DND-41 (cell line): ENCODE measurements around the gene FHOD3.

Source experiments
- ATAC-seq: fragments of 200-7000 bp; cut with Tn5 transposase; 3 replicates; pipeline ENCODE4 v1.9.1; 2021; ENCODE audit warnings: low read depth; ENCODE audit not compliant: insufficient read depth
- DNase-seq: peaks from one replicate; pipeline ENCODE4 v3.0.0-alpha.2; 2020
- H2AFZ ChIP-seq: 2 replicates; pipeline ENCODE4 v1.6.0; 2012; ENCODE audit warnings: low read depth, low read length
- H3K27ac ChIP-seq: 2 replicates; pipeline ENCODE4 v1.5.1; 2012; ENCODE audit warnings: low read length, inconsistent platforms
- H3K27me3 ChIP-seq: fragments of 200-600 bp; sonication (generic); 2 replicates; pipeline ENCODE4 v1.6.0; 2012; ENCODE audit warnings: low read length, mild to moderate bottlenecking, inconsistent platforms; ENCODE audit not compliant: insufficient read depth, poor library complexity
- H3K36me3 ChIP-seq: 2 replicates; pipeline ENCODE4 v1.5.1; 2012; ENCODE audit warnings: low read length, inconsistent platforms; ENCODE audit not compliant: insufficient read depth
- H3K4me1 ChIP-seq: 2 replicates; pipeline ENCODE4 v1.5.1; 2012; ENCODE audit warnings: mild to moderate bottlenecking, low read length; ENCODE audit not compliant: insufficient read depth
- H3K4me2 ChIP-seq: 2 replicates; pipeline ENCODE4 v1.6.0; 2012; ENCODE audit warnings: mild to moderate bottlenecking, moderate library complexity, low read length, inconsistent platforms; ENCODE audit not compliant: insufficient read depth
- H3K4me3 ChIP-seq, 2 experiments: fragments of 200-600 bp in 1 of 2; shearing (Covaris generic) in 1 of 2; 2 replicates each; pipeline ENCODE4 v1.5.1; 2012 to 2016; ENCODE audit warnings: inconsistent platforms in 2 of 2, low read length in 2 of 2, mild to moderate bottlenecking in 2 of 2, low read depth in 1 of 2, moderate library complexity in 1 of 2
- H3K79me2 ChIP-seq: 2 replicates; pipeline ENCODE4 v1.6.0; 2012; ENCODE audit warnings: low read length, inconsistent platforms; ENCODE audit not compliant: insufficient read depth
- H3K9ac ChIP-seq: 2 replicates; pipeline ENCODE4 v1.6.0; 2012; ENCODE audit warnings: low read depth, mild to moderate bottlenecking, inconsistent platforms, low read length, moderate library complexity
- H3K9me3 ChIP-seq: 2 replicates; pipeline ENCODE4 v1.5.1; 2012; ENCODE audit warnings: low read length, moderate library complexity, mild to moderate bottlenecking, inconsistent platforms; ENCODE audit not compliant: insufficient read depth, severe bottlenecking
- H4K20me1 ChIP-seq: 2 replicates; pipeline ENCODE4 v1.6.0; 2012; ENCODE audit warnings: low read length; ENCODE audit not compliant: insufficient read depth
- CTCF ChIP-seq: IDR thresholded peaks from 2 replicates; pipeline ENCODE4 v1.5.1; 2012; ENCODE audit warnings: borderline replicate concordance, low read length, moderate library complexity, mild to moderate bottlenecking; ENCODE audit not compliant: poor library complexity, severe bottlenecking; ENCODE audit errors: extremely low read depth
- EZH2 ChIP-seq: IDR thresholded peaks from 3 replicates; pipeline ENCODE4 v1.6.1; 2012; ENCODE audit warnings: borderline replicate concordance, low read depth, mild to moderate bottlenecking, moderate library complexity, low read length, inconsistent platforms; ENCODE audit not compliant: severe bottlenecking

FHOD3 gene

DNA sequence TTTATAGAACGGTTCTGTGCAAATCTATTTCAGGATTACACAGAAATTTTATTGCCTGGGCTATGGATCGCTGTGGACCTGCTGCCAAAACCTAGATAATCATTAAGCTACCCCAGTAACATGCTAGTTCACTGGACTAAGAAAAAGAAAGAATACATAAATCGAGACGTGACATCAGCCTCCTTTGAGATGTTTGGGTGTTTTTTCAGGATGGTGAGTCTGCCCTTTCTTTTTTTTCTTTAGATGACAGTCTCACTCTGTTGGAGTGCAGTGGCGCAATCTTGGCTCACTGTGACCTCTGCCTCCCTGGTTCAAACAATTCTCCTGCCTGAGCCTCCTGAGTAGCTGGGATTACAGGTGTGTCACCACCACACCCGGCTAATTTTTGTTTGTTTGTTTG, 52.0 kb downstream of the FHOD3 start:
- Histone ChIP-seq H3K79me2 (no peaks in the 10 kb centered on the region), H3K9ac (no peak overlapping the region), H3K36me3 (no peaks in the 10 kb centered on the region), H3K4me3 (no peak overlapping the region), H2AFZ (no peak overlapping the region), H3K27ac (no peak overlapping the region), H3K27me3 (no peaks in the 10 kb centered on the region), H3K4me2 (no peak overlapping the region), H3K9me3 (no peaks in the 10 kb centered on the region), H4K20me1 (no peaks in the 10 kb centered on the region), H3K4me1 (no peaks in the 10 kb centered on the region)
- ATAC-seq (no peak), DNase-seq (no peak)
- no peak for TF ChIP-seq EZH2
- TF ChIP-seq CTCF: no peak

GRCh38 chr18:36350251-36350651, 52.7 kb downstream of the FHOD3 start:
- TF ChIP-seq CTCF (no peak), EZH2 (no peak)
- Histone ChIP-seq H3K36me3 (no peaks in the 10 kb centered on the region), H3K27ac (no peak overlapping the region), H3K4me3 (no peak overlapping the region), H3K9me3 (no peaks in the 10 kb centered on the region), H4K20me1 (no peaks in the 10 kb centered on the region), H3K4me1 (no peaks in the 10 kb centered on the region), H3K9ac (no peak overlapping the region), H3K4me2 (no peak overlapping the region), H2AFZ (no peak overlapping the region), H3K79me2 (no peaks in the 10 kb centered on the region), H3K27me3 (no peaks in the 10 kb centered on the region)
- DNase-seq (no peak), ATAC-seq (no peak)

DNA sequence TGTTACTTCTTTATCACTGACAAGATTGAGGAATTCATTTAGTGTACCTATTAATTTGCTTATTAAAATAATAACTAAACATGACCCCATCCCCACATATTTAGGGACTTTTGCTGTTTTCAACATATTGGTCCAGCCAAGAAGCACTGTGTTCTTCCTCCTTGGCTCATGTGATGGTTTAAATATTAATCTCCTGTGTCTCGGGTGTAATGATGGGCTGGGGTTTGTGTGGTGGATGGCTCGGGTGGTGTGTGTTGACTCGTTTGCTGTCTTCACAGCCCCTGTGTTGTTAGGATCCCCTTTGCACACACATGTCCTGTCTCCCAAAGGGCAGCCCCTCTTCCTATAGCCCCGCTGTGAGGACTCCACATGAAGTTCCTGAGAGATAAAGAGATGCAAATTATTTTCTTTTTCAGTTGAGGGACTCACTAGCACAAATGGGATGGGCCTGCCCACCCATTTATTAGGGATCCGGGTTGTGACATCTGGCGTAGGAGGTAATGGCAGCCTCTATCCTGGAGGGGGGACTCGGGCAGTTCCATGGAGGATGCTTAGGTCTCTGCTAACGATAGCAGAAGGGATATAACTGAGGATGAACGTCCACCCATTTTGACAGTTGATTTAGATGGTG, 53.4 kb downstream of the FHOD3 start:
- TF ChIP-seq EZH2 (no peak), CTCF (no peak)
- H3K36me3 ChIP-seq: no peaks in the 10 kb centered on the region
- no peaks in the 10 kb centered on the region for H3K79me2 ChIP-seq
- H3K9ac ChIP-seq: no peak overlapping the region
- DNase-seq (no peak), ATAC-seq (no peak)
- no peak overlapping the region for H3K27ac ChIP-seq
- no peaks in the 10 kb centered on the region for H4K20me1 ChIP-seq
- no peaks in the 10 kb centered on the region for H3K9me3 ChIP-seq
- no peak overlapping the region for H3K4me3 ChIP-seq
- no peak overlapping the region for H2AFZ ChIP-seq
- H3K27me3 ChIP-seq: no peaks in the 10 kb centered on the region
- H3K4me2 ChIP-seq: no peak overlapping the region
- no peaks in the 10 kb centered on the region for H3K4me1 ChIP-seq

DNA sequence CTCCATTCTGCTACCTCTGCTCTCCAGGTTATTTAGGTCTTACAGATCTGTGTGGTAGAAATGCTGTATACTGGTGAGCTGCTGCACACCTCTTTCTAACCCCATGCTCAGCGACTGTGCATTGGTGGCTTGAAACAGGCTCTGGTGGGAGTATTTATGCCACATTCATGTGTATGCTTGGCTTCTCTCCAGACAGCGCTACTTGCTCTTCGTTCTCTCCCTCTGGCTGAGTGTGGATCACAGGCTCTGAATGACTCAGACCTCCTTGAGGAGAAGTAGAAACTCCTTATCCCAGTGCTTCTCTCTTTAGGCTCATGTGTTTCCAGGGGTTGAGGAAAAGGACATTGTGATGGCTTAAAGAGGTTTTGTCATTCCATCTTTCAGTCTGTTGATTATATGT, 54.9 kb downstream of the FHOD3 start:
- H3K9me3 ChIP-seq: no peaks in the 10 kb centered on the region
- no peak overlapping the region for H2AFZ ChIP-seq
- no peaks in the 10 kb centered on the region for H3K36me3 ChIP-seq
- no peak for DNase-seq
- H3K4me3 ChIP-seq: no peak overlapping the region
- H3K27ac ChIP-seq: no peak overlapping the region
- H3K4me2 ChIP-seq: no peak overlapping the region
- H3K27me3 ChIP-seq: no peaks in the 10 kb centered on the region
- no peak overlapping the region for H3K9ac ChIP-seq
- no peaks in the 10 kb centered on the region for H3K79me2 ChIP-seq
- no peaks in the 10 kb centered on the region for H3K4me1 ChIP-seq
- no peaks in the 10 kb centered on the region for H4K20me1 ChIP-seq
- TF ChIP-seq CTCF (no peak), EZH2 (no peak)
- ATAC-seq: no peak
